Karpas-422 (cell line): Measurements from ENCODE around the gene TPGS2. TPM values are rescaled to one million over a fixed set of nuclear protein-coding genes. Genes with fewer than 3 reads are reported as not detected.

Experiments
- DNase-seq: peaks from one replicate; pipeline ENCODE4 v3.0.0-alpha.2; 2015
- H2AFZ ChIP-seq: fragments of 200-600 bp; sonication (generic); 2 replicates; pipeline ENCODE4 v1.6.1; 2014; ENCODE audit warnings: antibody characterized with exemption, low read length, mixed read lengths
- H3K27ac ChIP-seq: fragments of 200-600 bp; sonication (generic); 2 replicates; pipeline ENCODE4 v1.5.1; 2014; ENCODE audit warnings: mild to moderate bottlenecking, low read length, moderate library complexity
- H3K27me3 ChIP-seq: fragments of 200-600 bp; sonication (generic); 2 replicates; pipeline ENCODE4 v1.6.1; 2014; ENCODE audit warnings: low read length, mixed read lengths
- H3K36me3 ChIP-seq: fragments of 200-600 bp; sonication (generic); 2 replicates; pipeline ENCODE4 v1.6.1; 2014; ENCODE audit warnings: low read length, mixed read lengths; ENCODE audit not compliant: insufficient read depth
- H3K4me1 ChIP-seq: fragments of 200-600 bp; sonication (generic); 2 replicates; pipeline ENCODE4 v1.6.1; 2014; ENCODE audit warnings: mild to moderate bottlenecking, low read length, mixed read lengths
- H3K4me2 ChIP-seq: fragments of 200-600 bp; sonication (generic); 2 replicates; pipeline ENCODE4 v1.6.1; 2014; ENCODE audit warnings: low read length, low read depth, mild to moderate bottlenecking; ENCODE audit not compliant: poor library complexity, severe bottlenecking
- H3K4me3 ChIP-seq: fragments of 200-600 bp; sonication (generic); 2 replicates; pipeline ENCODE4 v1.5.1; 2014; ENCODE audit warnings: mild to moderate bottlenecking, antibody characterized with exemption, low read length, mixed read lengths
- H3K79me2 ChIP-seq: fragments of 200-600 bp; sonication (generic); 2 replicates; pipeline ENCODE4 v1.6.1; 2014; ENCODE audit warnings: mild to moderate bottlenecking, low read length, mixed read lengths
- H3K9ac ChIP-seq: fragments of 200-600 bp; sonication (generic); 2 replicates; pipeline ENCODE4 v1.6.0; 2014; ENCODE audit warnings: low read length
- H3K9me2 ChIP-seq: fragments of 200-600 bp; sonication (generic), shearing (Covaris generic); replicated peaks from 2 replicates; pipeline ENCODE4 v1.6.0; 2014; ENCODE audit warnings: mild to moderate bottlenecking, low read length, moderate library complexity; ENCODE audit not compliant: insufficient read depth
- H3K9me3 ChIP-seq: fragments of 300-700, 200-600 bp; sonication (generic); 2 replicates; pipeline ENCODE4 v1.6.1; 2014; ENCODE audit warnings: low read length, mixed read lengths
- H4K20me1 ChIP-seq: fragments of 200-600 bp; sonication (generic); 2 replicates; pipeline ENCODE4 v1.6.1; 2014; ENCODE audit warnings: mild to moderate bottlenecking, antibody characterized with exemption, low read length, low read depth; ENCODE audit not compliant: insufficient read depth
- total RNA-seq: library from RNA; depleted of rRNA; stranded (reverse); fragments of >200 nt; shearing (Covaris generic); gene quantifications from 2 replicates; pipeline ENCODE4 v1.2.3, GENCODE V29; 2014; ENCODE audit warnings: low replicate concordance

TPGS2 gene
- total RNA-seq, 1 experiment from 2014 or later = 160 TPM

DNA sequence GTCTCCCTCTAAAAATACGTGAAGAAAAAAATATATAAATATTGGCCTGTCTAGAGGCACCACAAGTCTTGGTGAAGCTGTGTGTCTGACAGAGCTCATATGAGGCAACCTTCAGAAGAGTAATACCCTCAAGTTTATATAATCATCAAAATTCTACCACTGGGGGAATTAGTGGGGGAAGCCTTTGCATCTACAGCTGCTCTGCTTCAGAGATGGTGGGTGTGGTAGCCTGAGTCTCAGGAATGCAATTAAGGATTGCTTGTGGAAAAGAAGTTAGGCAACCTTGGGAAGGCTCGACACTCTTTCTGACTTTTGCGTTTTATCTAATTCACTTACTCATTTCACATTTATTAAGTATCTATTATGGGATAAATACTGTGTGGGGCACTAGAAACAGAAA is 17.4 kb downstream of the TPGS2 start:
- Histone ChIP-seq H3K4me2 (no peak overlapping the region), H3K9me2 (no peaks in the 10 kb centered on the region), H3K4me3 (no peak overlapping the region), H3K9me3 (no peaks in the 10 kb centered on the region), H3K36me3 (peaks cover 29% of the 10 kb centered on the region), H3K4me1 (peaks cover 8% of the 10 kb centered on the region), H3K79me2 (peaks cover 33% of the 10 kb centered on the region), H2AFZ (no peak overlapping the region), H4K20me1 (no peaks in the 10 kb centered on the region; the same call in 1 of the 2 replicates), H3K27me3 (no peaks in the 10 kb centered on the region), H3K27ac (no peak overlapping the region), H3K9ac (no peak overlapping the region)
- DNase-seq = no peak

DNA sequence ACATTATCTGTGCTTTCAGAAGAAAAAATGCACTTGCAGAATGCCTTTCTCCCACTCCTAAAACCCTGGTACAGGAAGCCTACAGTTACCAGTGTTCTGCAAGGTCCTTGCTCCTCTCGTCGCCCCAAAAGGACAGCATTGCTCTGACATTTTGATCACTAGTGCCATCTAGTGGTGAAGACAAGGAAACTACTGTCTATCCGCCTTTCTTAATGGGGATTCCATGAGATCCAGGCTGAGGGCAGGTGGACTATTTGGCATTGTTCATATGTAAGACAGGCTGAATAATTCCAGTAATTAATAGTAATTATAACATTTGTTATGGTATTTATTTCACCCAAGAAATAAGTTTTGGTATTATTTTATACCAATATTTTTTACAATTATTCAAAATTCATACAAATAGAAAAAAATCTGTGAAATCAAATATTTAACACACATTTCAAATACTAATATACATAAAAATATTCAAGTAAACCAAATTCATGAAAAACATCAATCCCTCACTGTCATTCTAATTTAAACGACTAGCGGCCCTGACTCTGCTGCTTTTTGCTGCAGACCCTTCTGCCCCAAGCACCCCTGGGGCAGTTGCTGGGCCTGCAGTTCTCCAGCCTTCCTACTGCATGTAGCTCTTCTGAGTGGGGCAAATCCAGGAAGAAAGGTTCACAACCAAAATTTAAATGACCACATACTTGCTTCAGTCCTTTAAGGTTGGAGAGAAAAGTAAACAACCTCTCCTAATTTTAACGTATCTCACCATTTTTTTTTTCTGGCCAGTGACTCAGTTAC is 19.0 kb downstream of the TPGS2 start:
- H3K4me1 ChIP-seq = peaks cover 8% of the 10 kb centered on the region
- no peaks in the 10 kb centered on the region for H3K9me2 ChIP-seq
- no peak overlapping the region for H2AFZ ChIP-seq
- no peak overlapping the region for H3K4me3 ChIP-seq
- peaks cover 33% of the 10 kb centered on the region for H3K79me2 ChIP-seq
- no peaks in the 10 kb centered on the region for H3K9me3 ChIP-seq
- no peak overlapping the region for H3K27ac ChIP-seq
- H3K27me3 ChIP-seq = no peaks in the 10 kb centered on the region
- H4K20me1 ChIP-seq = no peaks in the 10 kb centered on the region; the same call in 1 of the 2 replicates
- peak overlapping the region; percentile 41; the same call in 1 of the 2 replicates for H3K9ac ChIP-seq
- H3K36me3 ChIP-seq = peaks cover 37% of the 10 kb centered on the region
- H3K4me2 ChIP-seq = peak overlapping the region; percentile 4
- peak; percentile 91 for DNase-seq

DNA sequence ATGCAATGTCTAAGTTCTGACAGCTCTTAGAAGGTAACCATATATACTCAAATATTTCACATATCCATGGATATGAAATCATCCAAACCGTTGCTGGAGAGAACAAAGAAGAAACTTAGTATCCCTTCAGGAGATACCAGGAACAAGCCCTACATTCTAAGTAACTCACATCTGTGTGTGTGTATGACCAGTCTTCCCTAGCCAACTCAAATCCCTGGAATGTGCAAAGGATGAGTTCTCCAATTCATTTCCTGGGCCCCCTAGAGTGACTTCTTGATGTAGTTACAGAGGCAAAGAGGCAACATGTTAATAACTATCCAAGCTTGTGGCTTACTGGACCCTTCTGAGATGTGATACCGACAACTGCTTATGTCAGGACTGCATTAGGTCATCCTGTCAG is 20.1 kb downstream of the TPGS2 start:
- Histone ChIP-seq H3K4me2 (no peak overlapping the region), H3K9me3 (no peaks in the 10 kb centered on the region), H3K9me2 (no peaks in the 10 kb centered on the region), H3K4me3 (no peak overlapping the region), H3K9ac (no peak overlapping the region), H3K79me2 (peaks cover 29% of the 10 kb centered on the region), H3K36me3 (peaks cover 48% of the 10 kb centered on the region), H4K20me1 (no peaks in the 10 kb centered on the region; the same call in 1 of the 2 replicates), H3K4me1 (peaks cover 8% of the 10 kb centered on the region), H3K27me3 (no peaks in the 10 kb centered on the region), H3K27ac (no peak overlapping the region), H2AFZ (no peak overlapping the region)
- DNase-seq = no peak

DNA sequence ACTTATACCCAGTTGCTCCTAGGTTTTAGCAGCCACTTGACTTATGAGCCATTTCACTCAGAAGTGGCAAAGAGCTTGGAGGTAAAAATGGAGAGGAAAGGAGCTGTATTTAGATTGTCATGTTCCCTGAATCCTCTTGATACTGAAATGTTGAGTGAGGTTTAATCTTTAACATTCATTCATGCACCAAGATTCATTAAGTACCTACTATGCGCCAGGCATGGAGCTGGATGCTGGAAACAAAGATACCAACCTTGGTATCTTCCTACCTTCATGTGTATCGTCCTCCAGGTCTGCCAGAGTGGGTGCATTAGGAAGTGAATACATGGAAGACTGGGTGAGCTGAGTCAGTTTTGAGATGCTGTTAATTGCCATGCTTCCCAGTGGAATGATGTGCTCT is 23.7 kb downstream of the TPGS2 start:
- H3K36me3 ChIP-seq = peaks cover 63% of the 10 kb centered on the region

DNA sequence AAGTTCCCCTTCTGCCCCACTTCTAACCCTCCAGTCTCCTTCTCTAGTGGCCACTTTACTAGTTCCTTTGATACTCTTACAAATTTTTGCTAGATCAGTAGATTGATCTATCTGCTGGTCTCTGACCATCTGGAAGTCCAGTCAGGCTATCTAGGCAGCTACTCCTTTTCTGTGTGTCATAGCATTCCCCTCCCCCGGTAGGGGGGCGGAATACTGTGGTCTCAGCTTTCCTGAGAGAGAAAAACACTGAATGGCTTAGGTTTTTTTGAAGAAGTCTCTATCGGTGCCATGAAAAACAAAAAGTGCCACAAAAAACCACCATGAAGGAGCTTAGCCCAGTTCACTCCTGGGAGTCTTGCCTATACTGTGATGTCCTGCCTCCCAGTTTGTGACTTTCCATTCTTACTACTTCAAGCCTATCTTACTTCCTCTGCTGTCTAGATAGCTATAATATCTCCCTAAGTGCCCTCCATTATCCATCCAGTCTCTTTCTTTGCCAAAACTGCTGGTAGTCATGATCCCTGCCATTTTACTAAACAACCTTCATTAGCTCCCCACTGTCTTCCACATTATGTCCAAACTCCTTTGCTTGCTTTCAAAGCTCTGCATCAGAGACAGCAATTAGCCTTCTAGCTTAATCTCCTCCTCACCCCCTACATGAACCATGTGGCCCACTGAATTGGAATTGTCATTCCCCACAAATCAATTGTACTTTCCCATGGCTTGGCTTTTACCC is 29.9 kb downstream of the TPGS2 start:
- no peak for DNase-seq
- Histone ChIP-seq H3K9me3 (no peaks in the 10 kb centered on the region), H3K4me2 (no peak overlapping the region), H2AFZ (no peak overlapping the region), H3K4me3 (no peak overlapping the region), H3K4me1 (no peaks in the 10 kb centered on the region), H4K20me1 (no peaks in the 10 kb centered on the region), H3K79me2 (no peaks in the 10 kb centered on the region), H3K9me2 (no peaks in the 10 kb centered on the region), H3K9ac (no peak overlapping the region), H3K27me3 (no peaks in the 10 kb centered on the region), H3K27ac (no peak overlapping the region), H3K36me3 (peaks cover 50% of the 10 kb centered on the region; the same call in 1 of the 2 replicates)

More for the DNA sequence above, 23.7 kb downstream of the TPGS2 start:
- Histone ChIP-seq H2AFZ (no peak overlapping the region), H3K9ac (no peak overlapping the region), H3K9me2 (no peaks in the 10 kb centered on the region), H3K79me2 (peaks cover 24% of the 10 kb centered on the region), H3K4me2 (no peak overlapping the region), H3K9me3 (no peaks in the 10 kb centered on the region), H4K20me1 (no peaks in the 10 kb centered on the region; the same call in 1 of the 2 replicates), H3K4me1 (peaks cover 8% of the 10 kb centered on the region), H3K4me3 (no peak overlapping the region), H3K27ac (no peak overlapping the region), H3K27me3 (no peaks in the 10 kb centered on the region)
- DNase-seq = no peak

DNA sequence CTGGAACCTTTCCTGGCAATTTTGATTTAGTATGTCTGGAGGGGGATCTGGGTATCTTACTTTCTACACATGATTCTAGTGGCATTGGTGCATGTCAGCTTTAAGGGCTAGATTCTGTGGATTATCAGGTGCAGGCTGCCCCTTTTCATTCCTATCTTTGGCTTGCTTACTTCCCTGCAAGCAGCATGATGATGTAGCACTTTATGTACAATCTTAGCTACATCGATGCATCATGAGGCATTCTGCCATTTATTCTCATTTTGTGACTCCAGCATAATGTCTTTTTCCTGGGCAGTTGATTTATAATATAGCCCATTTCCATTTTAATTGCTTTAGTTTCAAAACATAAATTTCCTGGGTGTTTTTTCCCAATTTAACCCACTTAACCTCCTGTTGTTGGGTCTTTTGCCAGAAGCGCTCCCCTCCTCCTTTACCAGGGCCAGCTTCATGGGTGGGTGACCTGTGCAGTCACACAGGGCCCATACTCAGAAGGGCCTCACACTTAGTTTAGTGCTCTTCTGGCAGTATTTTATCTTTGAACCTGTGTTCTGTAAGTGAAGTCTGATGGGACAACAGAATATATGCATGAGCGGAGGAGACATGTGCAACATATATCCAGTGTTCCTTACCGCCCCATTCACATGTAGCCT is 36.0 kb downstream of the TPGS2 start:
- no peaks in the 10 kb centered on the region for H3K79me2 ChIP-seq
- H3K27me3 ChIP-seq = no peaks in the 10 kb centered on the region
- no peaks in the 10 kb centered on the region for H3K4me1 ChIP-seq
- H3K4me2 ChIP-seq = no peak overlapping the region
- no peaks in the 10 kb centered on the region for H4K20me1 ChIP-seq
- H3K9me3 ChIP-seq = no peaks in the 10 kb centered on the region; the same call in 1 of the 2 replicates
- no peak overlapping the region for H3K27ac ChIP-seq
- no peak overlapping the region for H3K4me3 ChIP-seq
- H2AFZ ChIP-seq = no peak overlapping the region
- no peaks in the 10 kb centered on the region for H3K9me2 ChIP-seq
- peaks cover 48% of the 10 kb centered on the region for H3K36me3 ChIP-seq
- DNase-seq = no peak
- no peak overlapping the region for H3K9ac ChIP-seq

DNA sequence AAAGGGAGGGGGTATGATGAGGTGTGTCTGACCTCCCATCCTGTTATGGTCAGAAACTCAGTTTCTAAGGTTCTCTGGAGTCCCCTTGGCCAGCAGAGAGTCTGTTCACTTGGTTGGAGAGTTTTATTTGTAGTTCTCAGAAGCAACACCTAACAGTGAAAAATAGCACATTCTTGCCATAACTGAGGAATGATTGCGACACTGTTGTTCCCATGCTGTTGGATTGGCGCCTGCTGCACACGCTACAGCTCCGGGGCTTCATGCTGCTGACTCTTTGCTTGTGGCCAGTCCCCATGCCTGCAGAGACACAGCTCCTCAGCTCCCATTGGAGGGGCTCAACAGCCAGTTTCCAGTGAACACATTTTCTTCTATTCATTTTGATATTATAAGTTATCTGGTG is 42.1 kb downstream of the TPGS2 start:
- Histone ChIP-seq H3K79me2 (no peaks in the 10 kb centered on the region), H3K4me2 (no peak overlapping the region), H3K9me3 (no peaks in the 10 kb centered on the region; the same call in 1 of the 2 replicates), H3K36me3 (peaks cover 13% of the 10 kb centered on the region), H3K9ac (no peak overlapping the region), H4K20me1 (no peaks in the 10 kb centered on the region), H2AFZ (no peak overlapping the region), H3K4me1 (no peaks in the 10 kb centered on the region), H3K4me3 (no peak overlapping the region), H3K27me3 (no peaks in the 10 kb centered on the region), H3K9me2 (no peaks in the 10 kb centered on the region), H3K27ac (no peak overlapping the region)
- DNase-seq = no peak

DNA sequence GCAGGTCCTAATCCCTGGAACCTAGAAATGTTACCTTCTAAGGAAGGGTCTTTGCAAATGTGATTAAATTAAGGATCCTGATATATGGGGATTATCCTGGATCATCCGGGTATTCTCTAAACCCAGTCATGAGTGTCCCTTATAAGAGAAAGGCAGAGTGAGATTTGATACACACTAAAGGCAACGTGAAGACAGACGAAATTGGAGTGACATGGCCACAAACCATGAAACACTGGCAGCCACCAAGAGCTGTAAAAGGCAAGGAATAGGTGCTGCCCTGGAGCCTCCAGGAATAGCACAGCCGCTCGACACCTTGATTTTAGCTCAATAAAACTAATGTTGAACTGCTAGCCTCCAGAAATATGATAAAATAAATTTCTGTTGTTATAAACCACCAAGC is 45.0 kb downstream of the TPGS2 start:
- no peaks in the 10 kb centered on the region for H3K36me3 ChIP-seq
- no peak overlapping the region for H3K27ac ChIP-seq
- H2AFZ ChIP-seq = no peak overlapping the region
- H4K20me1 ChIP-seq = no peaks in the 10 kb centered on the region
- no peak overlapping the region for H3K9ac ChIP-seq
- H3K9me2 ChIP-seq = no peaks in the 10 kb centered on the region
- no peak for DNase-seq
- no peaks in the 10 kb centered on the region for H3K4me1 ChIP-seq
- H3K79me2 ChIP-seq = no peaks in the 10 kb centered on the region
- H3K4me3 ChIP-seq = no peak overlapping the region
- no peak overlapping the region for H3K4me2 ChIP-seq
- no peaks in the 10 kb centered on the region for H3K27me3 ChIP-seq
- H3K9me3 ChIP-seq = no peaks in the 10 kb centered on the region
